ENCODE data around the gene SSH3. TPM values are rescaled to one million over a fixed set of nuclear protein-coding genes. Genes with fewer than 3 reads are reported as not detected.

SSH3 gene
- total RNA-seq, 1 experiment from 2014 or later = 17.5 TPM

- no peak overlapping the region for H3K4me3 ChIP-seq
- no peaks in the 10 kb centered on the region for H3K9me3 ChIP-seq (replicated peaks)
- no peak overlapping the region for H3K27ac ChIP-seq
- peaks cover 52% of the 10 kb centered on the region for H3K4me1 ChIP-seq (replicated peaks)
- no peaks in the 10 kb centered on the region for H3K27me3 ChIP-seq (replicated peaks)
- DNase-seq (ENCODE audit: low read depth in 1 of 2, low spot score in 2 of 2) = no peak
- H3K36me3 ChIP-seq = peaks cover 92% of the 10 kb centered on the region
Observed at GRCh38 chr11:67272327-67273259, 30.7 kb upstream of the SSH3 start.

GRCh38 chr11:67273260-67273990, 29.9 kb upstream of the SSH3 start:
- Histone ChIP-seq H3K4me3 (no peak overlapping the region), H3K27ac (peak overlapping the region; percentile 28), H3K4me1 (replicated peaks) (peaks cover 54% of the 10 kb centered on the region), H3K27me3 (replicated peaks) (no peaks in the 10 kb centered on the region), H3K36me3 (peaks cover 92% of the 10 kb centered on the region), H3K9me3 (replicated peaks) (no peaks in the 10 kb centered on the region)
- DNase-seq (ENCODE audit: low read depth in 1 of 2, low spot score in 2 of 2) = peak in 1 of 2 experiments; percentile 74

DNA sequence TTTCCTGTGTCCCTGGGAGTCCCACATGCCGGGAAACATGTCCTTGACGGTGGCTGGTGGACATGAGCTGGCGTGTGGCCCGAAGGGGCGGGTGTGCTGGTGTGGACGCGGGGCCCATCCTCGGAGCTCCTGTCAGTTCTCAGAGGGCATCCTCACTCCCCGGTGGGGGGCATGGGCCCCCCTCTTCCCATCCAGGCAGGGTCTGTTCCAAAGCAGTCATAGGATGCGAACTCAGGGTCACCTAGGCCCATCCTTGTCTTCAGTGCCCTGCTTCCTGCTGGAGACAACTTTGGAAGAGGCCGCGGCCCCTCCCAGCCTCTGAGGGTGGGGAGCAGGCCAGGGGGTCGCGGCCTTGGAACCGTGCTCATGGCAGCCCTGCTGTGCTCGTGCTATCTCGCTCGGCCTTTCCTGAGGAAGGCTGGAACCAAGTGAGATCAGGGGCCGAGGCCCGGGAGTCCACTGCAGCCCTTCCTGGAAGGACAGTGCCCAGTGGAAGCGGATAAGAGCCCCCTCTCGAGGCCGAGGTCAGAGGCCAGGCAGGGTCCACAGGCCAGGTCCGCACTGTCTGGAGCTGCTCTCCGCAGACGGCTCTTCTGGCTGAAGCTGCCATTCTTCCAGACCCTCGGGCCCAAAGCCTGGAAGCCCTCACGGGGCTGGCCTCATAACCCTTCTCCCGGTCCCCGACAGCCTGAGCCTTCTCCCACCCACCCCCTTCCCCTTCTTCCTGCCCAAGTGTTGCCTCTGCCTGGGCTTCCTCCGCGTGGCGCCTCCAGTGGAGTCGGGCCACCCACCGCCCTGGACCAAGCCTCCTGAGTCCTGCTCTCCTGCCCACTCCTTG, 28.3 kb upstream of the SSH3 start:
- Histone ChIP-seq H3K4me3 (no peak overlapping the region), H3K27ac (no peak overlapping the region), H3K27me3 (replicated peaks) (no peaks in the 10 kb centered on the region), H3K4me1 (replicated peaks) (peaks cover 54% of the 10 kb centered on the region), H3K9me3 (replicated peaks) (no peaks in the 10 kb centered on the region), H3K36me3 (peaks cover 92% of the 10 kb centered on the region)
- DNase-seq (ENCODE audit: low read depth in 1 of 2, low spot score in 2 of 2) = no peak

DNA sequence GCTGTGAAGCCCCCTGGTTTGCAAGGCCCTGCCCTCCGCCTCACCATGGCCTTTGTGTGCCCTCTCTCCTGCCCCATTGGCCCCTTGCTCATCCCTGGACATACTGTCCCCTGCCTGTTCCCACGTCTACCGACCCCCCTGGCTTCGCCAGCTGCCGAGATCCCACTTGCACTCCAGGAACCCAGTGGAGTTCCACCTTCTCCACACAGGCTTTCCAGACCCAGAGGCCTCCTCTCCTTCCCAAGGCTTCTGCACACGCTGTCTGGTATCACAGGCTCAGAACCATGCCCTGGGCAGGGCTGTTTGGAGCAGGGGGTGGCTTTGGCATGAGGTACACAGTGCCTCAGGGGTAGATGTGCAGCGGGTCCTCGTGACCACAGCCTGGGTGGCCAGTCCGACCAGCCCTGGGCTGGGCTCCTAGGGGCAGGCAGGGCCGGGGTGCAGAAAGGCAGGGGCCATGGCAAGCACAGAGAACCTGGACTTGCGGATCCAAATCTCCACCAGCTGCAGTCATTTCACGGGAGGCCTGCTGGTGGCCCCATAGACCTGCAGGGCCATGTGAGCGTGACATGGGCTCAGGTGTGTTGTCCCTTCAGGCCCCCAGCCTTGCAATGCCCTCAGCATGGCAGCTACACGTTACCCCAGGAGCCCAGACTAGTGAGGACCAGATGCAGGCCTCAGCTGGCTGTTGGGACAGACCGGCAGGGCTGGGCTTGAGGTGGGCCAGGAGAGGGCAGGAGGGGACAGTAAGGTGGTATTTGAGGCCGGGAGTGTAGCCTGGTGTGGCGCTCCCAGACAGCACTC, 27.5 kb upstream of the SSH3 start:
- H3K27me3 ChIP-seq (replicated peaks) = no peaks in the 10 kb centered on the region
- H3K9me3 ChIP-seq (replicated peaks) = no peaks in the 10 kb centered on the region
- H3K36me3 ChIP-seq = peaks cover 92% of the 10 kb centered on the region
- peaks cover 54% of the 10 kb centered on the region for H3K4me1 ChIP-seq (replicated peaks)
- no peak overlapping the region for H3K4me3 ChIP-seq
- H3K27ac ChIP-seq = no peak overlapping the region
- DNase-seq (ENCODE audit: low read depth in 1 of 2, low spot score in 2 of 2) = no peak

GRCh38 chr11:67276781-67277230, 26.5 kb upstream of the SSH3 start:
- no peaks in the 10 kb centered on the region for H3K27me3 ChIP-seq (replicated peaks)
- DNase-seq (ENCODE audit: low read depth in 1 of 2, low spot score in 2 of 2) = peak; percentile 80 to 87
- peaks cover 54% of the 10 kb centered on the region for H3K4me1 ChIP-seq (replicated peaks)
- peaks cover 92% of the 10 kb centered on the region for H3K36me3 ChIP-seq
- no peaks in the 10 kb centered on the region for H3K9me3 ChIP-seq (replicated peaks)
- H3K27ac ChIP-seq = peak overlapping the region; percentile 74
- H3K4me3 ChIP-seq = peak overlapping the region; percentile 22

DNA sequence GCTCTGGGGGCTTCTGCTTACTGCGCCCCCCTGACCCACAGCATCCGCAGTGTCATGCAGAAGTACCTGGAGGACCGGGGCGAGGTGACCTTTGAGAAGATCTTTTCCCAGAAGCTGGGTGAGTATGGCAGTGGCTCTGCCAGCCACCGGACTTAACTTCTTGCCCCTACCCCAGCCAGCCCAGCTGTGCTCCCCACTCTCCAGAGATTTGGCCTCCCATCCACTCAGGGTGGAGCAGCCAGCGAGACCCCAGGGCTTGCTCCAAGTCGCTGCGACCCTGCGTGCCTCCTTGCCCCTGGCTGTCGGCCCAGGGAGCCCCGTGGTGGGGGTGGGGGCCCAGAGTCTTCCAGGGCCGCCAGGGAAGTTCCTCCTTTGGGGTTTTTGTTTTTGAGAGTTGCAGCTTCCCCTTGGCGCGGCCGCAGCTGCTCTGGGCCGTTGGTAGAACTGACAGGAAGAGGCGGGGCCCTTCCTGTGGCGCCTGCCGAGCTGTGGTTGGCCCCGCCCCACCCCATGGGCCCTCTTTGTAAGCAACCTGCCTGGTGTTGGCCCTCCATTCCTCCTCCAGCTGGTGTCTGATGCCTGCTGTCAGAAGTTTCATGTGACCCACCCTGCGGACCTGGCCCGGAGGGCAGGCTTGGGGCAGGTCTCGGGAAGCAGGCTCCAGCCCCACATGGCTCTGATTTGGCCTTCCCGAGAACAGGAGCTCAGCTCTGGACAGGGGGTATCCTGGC, 25.9 kb upstream of the SSH3 start:
- Histone ChIP-seq H3K4me1 (replicated peaks) (peaks cover 53% of the 10 kb centered on the region), H3K27me3 (replicated peaks) (no peaks in the 10 kb centered on the region), H3K9me3 (replicated peaks) (no peaks in the 10 kb centered on the region), H3K4me3 (peak overlapping the region; percentile 22), H3K27ac (peak overlapping the region; percentile 74), H3K36me3 (peaks cover 92% of the 10 kb centered on the region)
- peak; percentile 93 to 94 for DNase-seq (ENCODE audit: low read depth in 1 of 2, low spot score in 2 of 2)

DNA sequence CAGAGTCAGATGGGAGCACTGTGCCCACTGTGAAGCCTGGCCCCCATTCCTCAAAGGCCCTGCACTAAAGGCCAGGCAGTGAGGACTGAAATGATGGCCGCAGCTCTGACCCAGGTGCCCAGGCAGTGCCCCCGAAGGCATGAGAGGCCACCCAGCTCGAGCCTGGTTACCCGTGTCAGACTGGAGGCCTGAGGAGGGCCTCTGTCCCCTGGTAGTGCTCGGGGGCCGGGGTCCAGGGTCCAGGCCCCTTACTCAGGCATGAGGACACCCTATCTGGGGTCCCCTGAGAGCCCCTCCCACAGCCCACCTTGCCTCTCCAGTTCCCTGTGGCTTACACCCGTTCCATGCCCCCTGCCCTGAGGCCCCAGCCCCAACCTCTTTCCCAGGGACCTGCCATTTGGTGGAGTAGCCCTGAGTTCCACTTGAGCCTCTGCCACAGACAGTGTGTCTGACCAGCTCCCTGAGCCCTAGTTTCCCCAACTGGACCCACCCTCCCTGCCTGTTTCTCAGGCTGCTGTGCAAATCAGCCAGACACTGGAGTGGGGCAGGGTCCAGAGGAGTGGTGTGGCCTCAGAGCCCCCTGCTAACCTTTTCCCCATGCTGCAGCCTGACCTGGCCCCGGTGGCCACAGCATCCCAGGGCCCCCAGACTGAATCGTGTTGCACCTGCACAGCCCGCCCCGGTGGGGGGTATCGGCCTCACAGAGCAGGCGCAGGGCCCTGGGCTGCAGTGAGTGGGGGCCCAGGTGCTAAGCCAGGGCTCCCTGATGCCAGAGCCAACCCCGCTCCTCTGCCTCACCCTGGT, 25.0 kb upstream of the SSH3 start:
- DNase-seq (ENCODE audit: low read depth in 1 of 2, low spot score in 2 of 2) = no peak
- Histone ChIP-seq H3K9me3 (replicated peaks) (no peaks in the 10 kb centered on the region), H3K4me3 (no peak overlapping the region), H3K27me3 (replicated peaks) (no peaks in the 10 kb centered on the region), H3K27ac (peak overlapping the region; percentile 74), H3K36me3 (peaks cover 92% of the 10 kb centered on the region), H3K4me1 (replicated peaks) (peaks cover 44% of the 10 kb centered on the region)

DNA sequence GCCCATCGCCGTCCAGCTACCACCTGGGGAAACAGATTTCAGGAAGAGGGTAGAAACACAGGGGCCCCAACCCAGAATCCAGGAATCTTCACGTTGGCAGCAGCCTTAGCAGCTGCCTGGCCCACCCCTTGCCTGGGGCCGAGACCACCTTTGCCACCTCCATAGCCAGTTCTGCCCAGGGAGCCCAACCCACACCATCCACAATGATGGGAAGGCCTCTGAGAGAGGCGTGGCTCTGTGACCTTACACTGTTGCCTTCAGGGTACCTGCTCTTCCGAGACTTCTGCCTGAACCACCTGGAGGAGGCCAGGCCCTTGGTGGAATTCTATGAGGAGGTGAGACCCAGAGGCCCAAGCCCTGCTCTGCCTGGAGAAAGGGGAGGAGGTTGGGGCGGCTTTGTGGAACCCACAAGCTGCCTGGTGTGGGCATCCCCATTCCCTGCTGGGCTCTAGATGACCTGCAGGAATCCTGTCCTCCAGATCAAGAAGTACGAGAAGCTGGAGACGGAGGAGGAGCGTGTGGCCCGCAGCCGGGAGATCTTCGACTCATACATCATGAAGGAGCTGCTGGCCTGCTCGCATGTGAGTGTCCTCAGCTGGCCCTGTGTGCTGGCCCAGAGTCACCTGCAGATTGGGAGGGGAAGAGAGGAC, 24.3 kb upstream of the SSH3 start:
- no peaks in the 10 kb centered on the region for H3K27me3 ChIP-seq (replicated peaks)
- no peaks in the 10 kb centered on the region for H3K9me3 ChIP-seq (replicated peaks)
- DNase-seq (ENCODE audit: low read depth in 1 of 2, low spot score in 2 of 2) = no peak
- H3K36me3 ChIP-seq = peaks cover 92% of the 10 kb centered on the region
- no peak overlapping the region for H3K27ac ChIP-seq
- H3K4me3 ChIP-seq = no peak overlapping the region
- peaks cover 36% of the 10 kb centered on the region for H3K4me1 ChIP-seq (replicated peaks)

GRCh38 chr11:67279589-67280340, 23.6 kb upstream of the SSH3 start:
- no peak overlapping the region for H3K4me3 ChIP-seq
- no peaks in the 10 kb centered on the region for H3K27me3 ChIP-seq (replicated peaks)
- H3K36me3 ChIP-seq = peaks cover 95% of the 10 kb centered on the region
- no peak overlapping the region for H3K27ac ChIP-seq
- no peak for DNase-seq (ENCODE audit: low read depth in 1 of 2, low spot score in 2 of 2)
- no peaks in the 10 kb centered on the region for H3K9me3 ChIP-seq (replicated peaks)
- peaks cover 31% of the 10 kb centered on the region for H3K4me1 ChIP-seq (replicated peaks)

GRCh38 chr11:67280341-67280787, 23.0 kb upstream of the SSH3 start:
- no peaks in the 10 kb centered on the region for H3K9me3 ChIP-seq (replicated peaks)
- H3K27me3 ChIP-seq (replicated peaks) = no peaks in the 10 kb centered on the region
- H3K27ac ChIP-seq = no peak overlapping the region
- DNase-seq (ENCODE audit: low read depth in 1 of 2, low spot score in 2 of 2) = no peak
- H3K4me3 ChIP-seq = no peak overlapping the region
- peaks cover 30% of the 10 kb centered on the region for H3K4me1 ChIP-seq (replicated peaks)
- peaks cover 95% of the 10 kb centered on the region for H3K36me3 ChIP-seq

All from SJSA1 (cell line).